GM10266 (cell line): ENCODE data around the gene OVCA2.

Source experiments
- DNase-seq: peaks from one replicate; pipeline ENCODE4 v3.0.0; 2012; ENCODE audit errors: extremely low spot score
- TF ChIP-seq, protein P1 (sequence below): IDR thresholded peaks from 2 replicates; pipeline ENCODE4 v1.5.1; 2012; ENCODE audit warnings: mild to moderate bottlenecking, low read depth; ENCODE audit not compliant: control insufficient read depth, insufficient read depth; ENCODE audit errors: missing control alignments

OVCA2 gene

GRCh38 chr17:2085648-2085949 is 43.8 kb downstream of the OVCA2 start:
- TF ChIP-seq, protein P1, sequence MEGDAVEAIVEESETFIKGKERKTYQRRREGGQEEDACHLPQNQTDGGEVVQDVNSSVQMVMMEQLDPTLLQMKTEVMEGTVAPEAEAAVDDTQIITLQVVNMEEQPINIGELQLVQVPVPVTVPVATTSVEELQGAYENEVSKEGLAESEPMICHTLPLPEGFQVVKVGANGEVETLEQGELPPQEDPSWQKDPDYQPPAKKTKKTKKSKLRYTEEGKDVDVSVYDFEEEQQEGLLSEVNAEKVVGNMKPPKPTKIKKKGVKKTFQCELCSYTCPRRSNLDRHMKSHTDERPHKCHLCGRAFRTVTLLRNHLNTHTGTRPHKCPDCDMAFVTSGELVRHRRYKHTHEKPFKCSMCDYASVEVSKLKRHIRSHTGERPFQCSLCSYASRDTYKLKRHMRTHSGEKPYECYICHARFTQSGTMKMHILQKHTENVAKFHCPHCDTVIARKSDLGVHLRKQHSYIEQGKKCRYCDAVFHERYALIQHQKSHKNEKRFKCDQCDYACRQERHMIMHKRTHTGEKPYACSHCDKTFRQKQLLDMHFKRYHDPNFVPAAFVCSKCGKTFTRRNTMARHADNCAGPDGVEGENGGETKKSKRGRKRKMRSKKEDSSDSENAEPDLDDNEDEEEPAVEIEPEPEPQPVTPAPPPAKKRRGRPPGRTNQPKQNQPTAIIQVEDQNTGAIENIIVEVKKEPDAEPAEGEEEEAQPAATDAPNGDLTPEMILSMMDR = no peak
- no peak for DNase-seq

- DNase-seq = no peak
- TF ChIP-seq, protein P1 = no peak
Observed at GRCh38 chr17:2086306-2086705, 44.5 kb downstream of the OVCA2 start.

- TF ChIP-seq, protein P1 = no peak
- peak; percentile 48 for DNase-seq
Observed at GRCh38 chr17:2087597-2088211, 45.9 kb downstream of the OVCA2 start.

GRCh38 chr17:2089021-2089422 is 47.2 kb downstream of the OVCA2 start:
- DNase-seq = no peak
- TF ChIP-seq, protein P1 = no peak

GRCh38 chr17:2090210-2090641 is 48.4 kb downstream of the OVCA2 start:
- no peak for DNase-seq
- TF ChIP-seq, protein P1 = no peak

GRCh38 chr17:2090804-2091534 is 49.1 kb downstream of the OVCA2 start:
- TF ChIP-seq, protein P1 = no peak
- DNase-seq = no peak

GRCh38 chr17:2092253-2092652 is 50.4 kb downstream of the OVCA2 start:
- TF ChIP-seq, protein P1 = no peak
- no peak for DNase-seq
